Mesothelial cell of epicardium (in vitro differentiated cells): Measurements from ENCODE around the gene MED27. TPM values are rescaled to one million over a fixed set of nuclear protein-coding genes. Genes with fewer than 3 reads are reported as not detected.

Source experiments
- DNase-seq, 2 experiments: peaks; one replicate each; pipeline ENCODE4 v3.0.0; 2021; ENCODE audit warnings: low spot score in 2 of 2; ENCODE audit not compliant: unreplicated experiment in 2 of 2
- H3K27ac Mint-ChIP-seq: 2 replicates; pipeline ENCODE4 v1.8.0; 2021; ENCODE audit warnings: mixed read lengths
- H3K27me3 Mint-ChIP-seq: 2 replicates; pipeline ENCODE4 v1.8.0; 2021; ENCODE audit warnings: low read depth, mixed read lengths
- H3K36me3 Mint-ChIP-seq: 2 replicates; pipeline ENCODE4 v1.8.0; 2021; ENCODE audit warnings: mixed read lengths
- H3K4me1 Mint-ChIP-seq: 2 replicates; pipeline ENCODE4 v1.8.0; 2021; ENCODE audit warnings: mixed read lengths
- H3K4me3 Mint-ChIP-seq: 2 replicates; pipeline ENCODE4 v1.8.0; 2021; ENCODE audit warnings: mild to moderate bottlenecking, moderate library complexity, mixed read lengths
- H3K9me3 Mint-ChIP-seq: 2 replicates; pipeline ENCODE4 v1.8.0; 2021; ENCODE audit warnings: mixed read lengths
- total RNA-seq: library from RNA; stranded (reverse); gene quantifications from 3 replicates; pipeline ENCODE4 v1.2.1, GENCODE V29; 2021
- TF ChIP-seq, protein P1 (sequence below): fragments of 200-600 bp; sonication (generic); IDR thresholded peaks from one replicate; pipeline ENCODE4 v1.5.0; 2021; ENCODE audit warnings: antibody characterized with exemption; ENCODE audit not compliant: unreplicated experiment

MED27 gene
- total RNA-seq, 1 donor from 2014 or later = 29.0 TPM

DNA sequence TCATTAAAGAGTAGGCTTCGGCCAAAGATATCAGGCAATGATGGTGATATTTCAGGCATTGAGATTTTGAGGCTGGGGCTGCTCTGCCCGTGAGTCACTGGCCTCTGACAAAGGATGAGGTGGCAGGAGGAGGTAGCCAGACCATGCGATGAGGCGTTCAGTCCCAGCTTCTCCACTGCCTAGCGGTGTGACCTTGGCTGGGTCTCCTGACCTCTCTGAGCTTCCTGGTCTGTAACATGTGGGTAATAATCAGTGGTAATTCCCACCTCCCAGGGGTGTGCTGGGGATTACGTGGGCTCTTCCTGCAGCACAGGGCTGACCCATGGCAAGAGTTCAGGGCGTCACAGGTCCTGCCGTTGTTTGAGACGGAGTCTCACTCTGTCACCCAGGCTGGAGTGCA lies 266.6 kb downstream of the MED27 start:
- DNase-seq = no peak
- TF ChIP-seq, protein P1, sequence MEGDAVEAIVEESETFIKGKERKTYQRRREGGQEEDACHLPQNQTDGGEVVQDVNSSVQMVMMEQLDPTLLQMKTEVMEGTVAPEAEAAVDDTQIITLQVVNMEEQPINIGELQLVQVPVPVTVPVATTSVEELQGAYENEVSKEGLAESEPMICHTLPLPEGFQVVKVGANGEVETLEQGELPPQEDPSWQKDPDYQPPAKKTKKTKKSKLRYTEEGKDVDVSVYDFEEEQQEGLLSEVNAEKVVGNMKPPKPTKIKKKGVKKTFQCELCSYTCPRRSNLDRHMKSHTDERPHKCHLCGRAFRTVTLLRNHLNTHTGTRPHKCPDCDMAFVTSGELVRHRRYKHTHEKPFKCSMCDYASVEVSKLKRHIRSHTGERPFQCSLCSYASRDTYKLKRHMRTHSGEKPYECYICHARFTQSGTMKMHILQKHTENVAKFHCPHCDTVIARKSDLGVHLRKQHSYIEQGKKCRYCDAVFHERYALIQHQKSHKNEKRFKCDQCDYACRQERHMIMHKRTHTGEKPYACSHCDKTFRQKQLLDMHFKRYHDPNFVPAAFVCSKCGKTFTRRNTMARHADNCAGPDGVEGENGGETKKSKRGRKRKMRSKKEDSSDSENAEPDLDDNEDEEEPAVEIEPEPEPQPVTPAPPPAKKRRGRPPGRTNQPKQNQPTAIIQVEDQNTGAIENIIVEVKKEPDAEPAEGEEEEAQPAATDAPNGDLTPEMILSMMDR = no peak
- Mint-ChIP-seq H3K4me1 (peaks cover 13% of the 10 kb centered on the region), H3K4me3 (no peak overlapping the region), H3K27me3 (peaks cover 21% of the 10 kb centered on the region), H3K36me3 (no peaks in the 10 kb centered on the region), H3K9me3 (no peaks in the 10 kb centered on the region), H3K27ac (no peak overlapping the region)

DNA sequence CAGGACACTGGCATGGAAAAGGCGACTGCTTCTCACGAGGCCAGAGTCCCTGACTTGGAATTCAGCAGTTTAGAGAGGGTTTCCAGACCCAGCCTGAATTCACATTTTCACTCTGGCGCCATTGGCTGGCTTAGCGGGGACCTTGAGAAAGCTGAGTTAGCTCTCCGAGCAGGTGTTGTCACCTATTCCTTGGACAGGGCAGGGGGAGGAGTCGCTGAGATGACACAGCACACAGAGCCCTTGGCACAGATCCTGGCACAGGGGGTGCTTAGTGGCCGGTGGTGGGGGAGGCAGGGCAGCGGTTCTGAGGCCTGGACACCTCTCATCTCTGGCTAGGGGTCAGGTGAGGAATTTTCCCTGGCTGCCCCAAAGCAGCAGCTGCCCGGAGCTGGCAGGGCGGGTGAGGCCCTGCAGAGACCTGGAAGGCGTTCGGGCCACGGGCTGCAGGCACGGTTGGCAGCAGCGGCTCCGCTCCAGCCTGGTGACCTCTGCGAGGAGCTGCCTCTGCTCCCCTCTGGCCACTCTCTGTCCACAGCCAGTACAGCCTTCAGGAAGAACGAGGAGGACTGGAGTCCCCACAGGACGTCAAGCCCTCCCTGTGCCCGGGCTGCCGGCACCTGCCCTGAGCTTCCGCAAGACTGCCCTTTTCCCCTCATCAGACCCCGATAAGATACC lies 267.4 kb downstream of the MED27 start:
- H3K27me3 Mint-ChIP-seq = peaks cover 21% of the 10 kb centered on the region
- no peak for DNase-seq
- no peaks in the 10 kb centered on the region for H3K9me3 Mint-ChIP-seq
- H3K4me1 Mint-ChIP-seq = peaks cover 19% of the 10 kb centered on the region
- H3K27ac Mint-ChIP-seq = no peak overlapping the region
- TF ChIP-seq, protein P1 = no peak
- H3K36me3 Mint-ChIP-seq = no peaks in the 10 kb centered on the region
- H3K4me3 Mint-ChIP-seq = no peak overlapping the region

DNA sequence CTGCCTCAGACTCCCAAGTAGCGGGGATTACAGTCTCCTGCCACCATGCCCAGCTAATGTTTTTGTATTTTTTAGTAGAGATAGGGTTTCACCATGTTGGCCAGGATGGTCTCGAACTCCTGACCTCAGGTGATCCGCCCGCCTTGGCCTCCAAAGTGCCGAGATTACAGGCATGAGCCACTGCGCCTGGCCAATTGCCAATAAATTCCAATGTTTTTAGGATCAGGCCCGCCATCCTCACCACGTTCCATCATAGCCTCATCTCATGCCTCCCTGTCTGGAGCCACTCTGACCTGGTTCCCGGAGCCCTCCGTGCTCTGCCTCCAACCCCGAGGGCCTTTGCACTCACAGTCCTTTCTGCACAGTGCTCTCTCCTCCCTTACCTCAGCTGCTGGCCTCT lies 268.3 kb downstream of the MED27 start:
- Mint-ChIP-seq H3K27ac (no peak overlapping the region), H3K9me3 (no peaks in the 10 kb centered on the region), H3K27me3 (peaks cover 22% of the 10 kb centered on the region), H3K36me3 (no peaks in the 10 kb centered on the region), H3K4me1 (peaks cover 21% of the 10 kb centered on the region), H3K4me3 (no peak overlapping the region)
- no peak for DNase-seq
- TF ChIP-seq, protein P1 = no peak

DNA sequence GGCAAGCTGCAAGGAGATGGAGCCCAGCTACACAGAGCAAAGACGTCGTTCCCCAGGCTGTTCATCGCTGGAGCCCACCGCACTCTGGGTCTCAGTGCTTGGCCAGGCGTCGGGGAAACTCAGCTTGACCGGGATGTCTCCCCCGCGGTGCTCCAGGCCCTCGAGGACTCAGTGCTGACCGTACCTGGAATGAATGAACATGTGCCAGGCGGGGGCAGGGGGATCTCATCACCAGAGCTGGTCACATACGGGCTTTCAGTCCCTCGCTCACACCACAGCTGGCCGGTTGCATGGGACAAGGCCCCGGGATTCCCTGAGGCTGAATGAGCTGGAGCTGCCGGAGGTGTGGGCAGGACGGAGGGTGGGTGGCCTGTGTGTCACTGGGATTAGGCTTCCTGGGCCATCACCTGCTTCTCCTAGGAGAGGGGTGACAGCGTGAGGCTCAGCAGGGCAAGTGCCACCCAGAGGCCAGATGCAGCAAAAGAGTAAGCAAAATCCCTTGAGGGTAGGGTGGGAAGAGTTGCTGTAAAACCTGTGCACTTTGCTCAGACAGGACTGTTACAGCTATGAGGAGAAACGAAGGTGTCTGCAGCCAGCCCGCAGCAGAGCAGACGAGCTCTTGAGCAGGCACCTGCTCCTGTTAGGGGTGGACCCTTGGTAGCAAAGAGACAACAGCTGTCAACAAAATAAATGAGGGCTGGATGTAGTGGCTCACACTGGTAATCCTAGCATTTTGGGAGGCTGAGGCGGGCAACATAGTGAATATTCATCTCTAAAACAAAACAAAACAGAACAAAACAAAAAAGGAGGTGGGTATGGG lies 269.1 kb downstream of the MED27 start:
- Mint-ChIP-seq H3K4me3 (no peak overlapping the region), H3K27me3 (peaks cover 20% of the 10 kb centered on the region), H3K9me3 (no peaks in the 10 kb centered on the region), H3K4me1 (peaks cover 16% of the 10 kb centered on the region), H3K36me3 (no peaks in the 10 kb centered on the region), H3K27ac (no peak overlapping the region)
- no peak for DNase-seq
- TF ChIP-seq, protein P1 = no peak

Other genes with a start within 250 kb of the MED27 start
- gene NTNG2, start 82.2 kb upstream of the MED27 start, total RNA-seq = 6.4 to 8.3 TPM (median 8.1 TPM) in 3 replicates